A549 (cell line): ENCODE data around the gene SRF. TPM values are rescaled to one million over a fixed set of nuclear protein-coding genes. Genes with fewer than 3 reads are reported as not detected.

Source experiments
- ATAC-seq, 2 experiments: fragments of 200-7000 bp in 1 of 2; fragments of >200 bp in 1 of 2; cut with Nextera tagmentation in 1 of 2; cut with Tn5 transposase in 1 of 2; 3 replicates each; pipeline versions ENCODE4 v1.8.0 to v1.9.1; 2018 to 2020; ENCODE audit warnings: mild to moderate bottlenecking in 1 of 2, moderate library complexity in 1 of 2
- CTCF ChIA-PET: fragments of 300-600 bp; sonication (Branson Sonifier 250); formaldehyde crosslinking; extraction: SDS; loops from one replicate; lab custom pipeline; 2021; ENCODE audit warnings: antibody characterized with exemption, inconsistent platforms; lab: Yijun Ruan, JAX
- POLR2A ChIA-PET: fragments of 350-600 bp; formaldehyde crosslinking; extraction: SDS; loops from one replicate; lab custom pipeline; 2021; ENCODE audit warnings: antibody characterized with exemption, inconsistent platforms; lab: Yijun Ruan, JAX
- DNase-seq, 2 experiments: peaks; one replicate each; pipeline versions ENCODE4 v3.0.0 to v3.0.0-alpha.2; 2011 to 2016; ENCODE audit warnings: low read depth in 1 of 2, low spot score in 1 of 2
- FAIRE-seq: peaks from 2 replicates; lab custom pipeline; 2011; peaks lifted over from hg19 to GRCh38; lab: Jason Lieb, UNC
- H3K27ac ChIP-seq, 2 experiments: fragments of >200 bp; sonication (Bioruptor Twin); formaldehyde crosslinking; 3 replicates each; pipeline ENCODE4 v1.5.1; 2016 to 2017
- H3K4me1 ChIP-seq: fragments of >200 bp; sonication (Bioruptor Twin); formaldehyde crosslinking; 3 replicates; pipeline ENCODE4 v1.6.1; 2016
- H3K4me2 ChIP-seq: fragments of >200 bp; sonication (Bioruptor Twin); formaldehyde crosslinking; 3 replicates; pipeline ENCODE4 v1.6.1; 2016
- H3K4me3 ChIP-seq: fragments of >200 bp; sonication (Bioruptor Twin); formaldehyde crosslinking; 3 replicates; pipeline ENCODE4 v1.5.1; 2016
- H3K9me3 ChIP-seq: fragments of >200 bp; sonication (Bioruptor Twin); formaldehyde crosslinking; 3 replicates; pipeline ENCODE4 v1.6.1; 2016
- CBX2 ChIP-seq: fragments of 200-600 bp; sonication (generic); IDR thresholded peaks from 2 replicates; pipeline ENCODE4 v1.6.1; 2016; ENCODE audit warnings: low read depth, mild to moderate bottlenecking, borderline replicate concordance
- EP300 ChIP-seq, 2 experiments: fragments of >200 bp; sonication (Bioruptor Twin); formaldehyde crosslinking; IDR thresholded peaks; 2 replicates in 1 of 2; 3 replicates in 1 of 2; pipeline ENCODE4 v1.6.1; 2016 to 2017
- ESRRA ChIP-seq: fragments of 150-350 bp; IDR thresholded peaks from 2 replicates; pipeline ENCODE4 v1.6.1; 2014; ENCODE audit warnings: mild to moderate bottlenecking, low read length, borderline replicate concordance
- FOSB ChIP-seq: fragments of 250-450 bp; sonication (Bioruptor Pico); IDR thresholded peaks from 2 replicates; pipeline ENCODE4 v1.5.0; 2020; ENCODE audit warnings: mild to moderate bottlenecking, moderate library complexity
- FOSL2 ChIP-seq, 2 experiments: fragments of 450-650 bp in 1 of 2; fragments of >200 bp in 1 of 2; sonication (Bioruptor Twin) in 1 of 2; formaldehyde crosslinking; IDR thresholded peaks; 2 replicates each; pipeline versions ENCODE4 v1.5.0 to v1.6.1; 2016 to 2020; ENCODE audit warnings: mild to moderate bottlenecking in 1 of 2, moderate library complexity in 1 of 2
- GATA3 ChIP-seq: IDR thresholded peaks from 2 replicates; pipeline ENCODE4 v1.6.1; 2012; ENCODE audit warnings: borderline replicate concordance
- HMGXB4 ChIP-seq: fragments of 250-450 bp; sonication (Bioruptor Pico); IDR thresholded peaks from 2 replicates; pipeline ENCODE4 v1.5.0; 2021; ENCODE audit warnings: mild to moderate bottlenecking, moderate library complexity, borderline replicate concordance
- HOXB13 ChIP-seq: fragments of 250-450 bp; sonication (Bioruptor Pico); IDR thresholded peaks from 2 replicates; pipeline ENCODE4 v1.5.0; 2020; ENCODE audit warnings: low read depth, mild to moderate bottlenecking, moderate library complexity
- JUNB ChIP-seq: fragments of >200 bp; sonication (Bioruptor Twin); formaldehyde crosslinking; IDR thresholded peaks from 2 replicates; pipeline ENCODE4 v1.6.1; 2016
- KDM1A ChIP-seq: fragments of 200-600 bp; sonication (generic); IDR thresholded peaks from 2 replicates; pipeline ENCODE4 v1.6.1; 2016; ENCODE audit warnings: low read depth, mild to moderate bottlenecking
- MAZ ChIP-seq: fragments of 150-350 bp; IDR thresholded peaks from 2 replicates; pipeline ENCODE4 v1.6.1; 2014; ENCODE audit warnings: antibody characterized with exemption, low read depth, low read length, borderline replicate concordance
- NFE2L2 ChIP-seq: fragments of 150-350 bp; conservative IDR thresholded peaks from 2 replicates; pipeline ENCODE4 v1.6.1; 2014; ENCODE audit warnings: low read length
- NPAS2 ChIP-seq: fragments of 250-450 bp; sonication (Bioruptor Pico); IDR thresholded peaks from 2 replicates; pipeline ENCODE4 v1.8.0; 2022; ENCODE audit warnings: mild to moderate bottlenecking, moderate library complexity, borderline replicate concordance
- NR3C1 ChIP-seq: fragments of >200 bp; sonication (Bioruptor Twin); formaldehyde crosslinking; IDR thresholded peaks from 3 replicates; pipeline ENCODE4 v1.6.1; 2017
- PBX3 ChIP-seq: IDR thresholded peaks from 2 replicates; pipeline ENCODE4 v1.6.1; 2012
- PHF8 ChIP-seq: fragments of 200-600 bp; sonication (generic); IDR thresholded peaks from 2 replicates; pipeline ENCODE4 v1.6.1; 2016; ENCODE audit warnings: low read depth, mild to moderate bottlenecking, antibody characterized with exemption, moderate library complexity, borderline replicate concordance
- RAD21 ChIP-seq, 2 experiments: fragments of >200 bp in 1 of 2; sonication (Bioruptor Twin) in 1 of 2; formaldehyde crosslinking in 1 of 2; IDR thresholded peaks in 1 of 2; conservative IDR thresholded peaks in 1 of 2; 2 replicates in 1 of 2; 3 replicates in 1 of 2; pipeline ENCODE4 v1.6.1; 2012 to 2018; ENCODE audit warnings: inconsistent platforms in 1 of 2
- RFX5 ChIP-seq: fragments of 450-650 bp; IDR thresholded peaks from 2 replicates; pipeline ENCODE4 v1.7.1; 2014; ENCODE audit warnings: antibody characterized with exemption, mild to moderate bottlenecking, moderate library complexity
- SREBF2 ChIP-seq: fragments of 450-650 bp; IDR thresholded peaks from 2 replicates; pipeline ENCODE4 v1.6.1; 2014; ENCODE audit warnings: mild to moderate bottlenecking, moderate library complexity
- TP53 ChIP-seq: fragments of 250-450 bp; sonication (Bioruptor Pico); IDR thresholded peaks from 2 replicates; pipeline ENCODE4 v1.5.0; 2021; ENCODE audit warnings: mild to moderate bottlenecking, moderate library complexity
- WGBS: methylation state at CpG from one replicate; pipeline ENCODE4 v1.1.6; 2017; ENCODE audit errors: missing lambda C conversion rate; 5-methylcytosine and 5-hydroxymethylcytosine counted together
- polyA plus RNA-seq, 4 experiments: library from polyadenylated mRNA; depleted of rRNA in 3 of 4; stranded (reverse); fragments of >200 nt; fragmentation: RNase III in 1 of 4; extraction: RNeasy Plus Mini Kit Qiagen cat#74134 plus additional on column Dnase treatment in 1 of 4; gene quantifications; 2 replicates in 3 of 4; 3 replicates in 1 of 4; pipeline ENCODE4 v1.2.3, GENCODE V29; 2011 to 2017
- TF ChIP-seq, protein P1 (sequence below): fragments of 200-600 bp; sonication (generic); IDR thresholded peaks from 2 replicates; pipeline ENCODE4 v1.6.1; 2016; ENCODE audit warnings: antibody characterized with exemption, mild to moderate bottlenecking, moderate library complexity

Gene SRF
- polyA plus RNA-seq, 2 of the 4 experiments (the other 2 are of a cell fraction) = 14.0 to 16.7 TPM

GRCh38 chr6:43219814-43220213, 48.7 kb downstream of the SRF start:
- FAIRE-seq (no peak), DNase-seq (no peak), ATAC-seq (no peak)
- ChIA-PET CTCF (interaction anchor here (0.6 to 5.3 kb wide), 3 partner anchors 10 to 49 kb away, joined by 3 to 38 read pairs (median 4); partner anchors contain the start of gene DNPH1), POLR2A (no interaction called here)
- 83% methylated on average over 7 of the region's 7 CpGs for WGBS
- Histone ChIP-seq H3K9me3 (no peaks in the 10 kb centered on the region), H3K4me2 (no peak overlapping the region), H3K4me1 (no peaks in the 10 kb centered on the region), H3K4me3 (no peak overlapping the region), H3K27ac (no peak overlapping the region)
- TF ChIP-seq TP53 (no peak), HOXB13 (CRISPR knock-in tag) (no peak), HMGXB4 (CRISPR knock-in tag) (no peak), ESRRA (no peak), RFX5 (no peak), NPAS2 (CRISPR knock-in tag) (no peak), PHF8 (no peak), FOSB (CRISPR knock-in tag) (no peak), RAD21 (conservative IDR thresholded peaks at IDR 0.05 in 1 of 2, IDR thresholded peaks at IDR 0.05 in 1 of 2) (no peak), CBX2 (no peak), KDM1A (no peak), MAZ (no peak), EP300 (IDR thresholded peaks at IDR 0.05) (no peak), NFE2L2 (no peak), FOSL2 (IDR thresholded peaks at IDR 0.05) (no peak), FOSL2 (CRISPR knock-in tag; IDR thresholded peaks at IDR 0.05) (no peak), NR3C1 (no peak), GATA3 (no peak), JUNB (no peak), SREBF2 (no peak)
- TF ChIP-seq, protein P1, sequence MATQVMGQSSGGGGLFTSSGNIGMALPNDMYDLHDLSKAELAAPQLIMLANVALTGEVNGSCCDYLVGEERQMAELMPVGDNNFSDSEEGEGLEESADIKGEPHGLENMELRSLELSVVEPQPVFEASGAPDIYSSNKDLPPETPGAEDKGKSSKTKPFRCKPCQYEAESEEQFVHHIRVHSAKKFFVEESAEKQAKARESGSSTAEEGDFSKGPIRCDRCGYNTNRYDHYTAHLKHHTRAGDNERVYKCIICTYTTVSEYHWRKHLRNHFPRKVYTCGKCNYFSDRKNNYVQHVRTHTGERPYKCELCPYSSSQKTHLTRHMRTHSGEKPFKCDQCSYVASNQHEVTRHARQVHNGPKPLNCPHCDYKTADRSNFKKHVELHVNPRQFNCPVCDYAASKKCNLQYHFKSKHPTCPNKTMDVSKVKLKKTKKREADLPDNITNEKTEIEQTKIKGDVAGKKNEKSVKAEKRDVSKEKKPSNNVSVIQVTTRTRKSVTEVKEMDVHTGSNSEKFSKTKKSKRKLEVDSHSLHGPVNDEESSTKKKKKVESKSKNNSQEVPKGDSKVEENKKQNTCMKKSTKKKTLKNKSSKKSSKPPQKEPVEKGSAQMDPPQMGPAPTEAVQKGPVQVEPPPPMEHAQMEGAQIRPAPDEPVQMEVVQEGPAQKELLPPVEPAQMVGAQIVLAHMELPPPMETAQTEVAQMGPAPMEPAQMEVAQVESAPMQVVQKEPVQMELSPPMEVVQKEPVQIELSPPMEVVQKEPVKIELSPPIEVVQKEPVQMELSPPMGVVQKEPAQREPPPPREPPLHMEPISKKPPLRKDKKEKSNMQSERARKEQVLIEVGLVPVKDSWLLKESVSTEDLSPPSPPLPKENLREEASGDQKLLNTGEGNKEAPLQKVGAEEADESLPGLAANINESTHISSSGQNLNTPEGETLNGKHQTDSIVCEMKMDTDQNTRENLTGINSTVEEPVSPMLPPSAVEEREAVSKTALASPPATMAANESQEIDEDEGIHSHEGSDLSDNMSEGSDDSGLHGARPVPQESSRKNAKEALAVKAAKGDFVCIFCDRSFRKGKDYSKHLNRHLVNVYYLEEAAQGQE = no peak

DNA sequence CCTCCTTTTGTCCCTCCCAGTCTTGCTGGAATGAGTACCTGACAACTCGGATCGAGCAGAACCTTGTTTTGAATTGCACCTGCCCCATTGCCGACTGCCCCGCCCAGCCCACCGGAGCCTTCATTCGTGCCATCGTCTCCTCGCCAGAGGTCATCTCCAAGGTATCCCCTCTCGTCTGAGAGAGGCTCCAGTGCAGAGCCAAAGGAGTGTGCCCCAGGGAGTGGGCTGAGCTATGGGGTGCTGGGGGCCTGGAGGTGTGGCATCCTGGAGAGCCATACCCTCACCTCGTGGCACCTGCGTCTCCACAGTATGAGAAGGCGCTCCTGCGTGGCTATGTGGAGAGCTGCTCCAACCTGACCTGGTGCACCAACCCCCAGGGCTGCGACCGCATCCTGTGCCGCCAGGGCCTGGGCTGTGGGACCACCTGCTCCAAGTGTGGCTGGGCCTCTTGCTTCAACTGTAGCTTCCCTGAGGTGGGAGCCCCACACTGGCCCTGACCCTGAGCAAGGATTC, 49.4 kb downstream of the SRF start:
- CTCF ChIA-PET = interaction anchor here (0.6 to 5.3 kb wide), 3 partner anchors 9 to 50 kb away, joined by 3 to 38 read pairs (median 4); partner anchors contain the start of gene DNPH1

More for the DNA sequence above, 49.4 kb downstream of the SRF start:
- no peak overlapping the region for H3K27ac ChIP-seq
- no peaks in the 10 kb centered on the region for H3K4me1 ChIP-seq
- no peak for DNase-seq
- no peaks in the 10 kb centered on the region for H3K9me3 ChIP-seq
- TF ChIP-seq PBX3 (no peak), SREBF2 (no peak), CBX2 (no peak)
- no peak for FAIRE-seq
- ATAC-seq = no peak
- POLR2A ChIA-PET = interaction anchor here (0.9 kb wide), 1 partner anchor 46 kb away, joined by 3 read pairs; no protein-coding TSS in a partner anchor
- 86% methylated on average over 4 of the region's 16 CpGs for WGBS
- no peak overlapping the region for H3K4me3 ChIP-seq
- H3K4me2 ChIP-seq = no peak overlapping the region
